WTC11 (cell line): ENCODE results near the gene LRRIQ4. TPM values are rescaled to one million over a fixed set of nuclear protein-coding genes. Genes with fewer than 3 reads are reported as not detected.

ENCODE experiments used
- ATAC-seq: fragments of 200-7000 bp; cut with Tn5 transposase; 2 replicates; pipeline ENCODE4 v1.10.0; 2021; ENCODE audit warnings: mild to moderate bottlenecking, moderate library complexity
- CTCF ChIA-PET: fragments of 300-600 bp; sonication (Branson Sonifier 250); formaldehyde crosslinking; loops from one replicate; lab custom pipeline; 2021; ENCODE audit warnings: antibody characterized with exemption; lab: Charles Lee
- POLR2A ChIA-PET: fragments of 350-600 bp; sonication (Branson Sonifier 250); formaldehyde crosslinking; loops from one replicate; lab custom pipeline; 2021; ENCODE audit warnings: antibody characterized with exemption; lab: Charles Lee
- DNase-seq: peaks from one replicate; pipeline ENCODE4 v3.0.0; 2021; ENCODE audit warnings: low spot score
- H3K27ac Mint-ChIP-seq: 2 replicates; pipeline ENCODE4 v1.8.0; 2021; ENCODE audit warnings: mixed read lengths
- H3K27me3 Mint-ChIP-seq: 2 replicates; pipeline ENCODE4 v1.8.0; 2021; ENCODE audit warnings: low read depth, mild to moderate bottlenecking, moderate library complexity, mixed read lengths
- H3K36me3 Mint-ChIP-seq: 2 replicates; pipeline ENCODE4 v1.8.0; 2021; ENCODE audit warnings: mixed read lengths
- H3K4me1 Mint-ChIP-seq: 2 replicates; pipeline ENCODE4 v1.8.0; 2022; ENCODE audit warnings: mixed read lengths
- H3K4me3 Mint-ChIP-seq: 2 replicates; pipeline ENCODE4 v1.8.0; 2021; ENCODE audit warnings: mild to moderate bottlenecking, moderate library complexity, mixed read lengths
- H3K9me3 Mint-ChIP-seq: 2 replicates; pipeline ENCODE4 v1.8.0; 2021; ENCODE audit warnings: mixed read lengths
- CTCF ChIP-seq: fragments of 200-600 bp; IDR thresholded peaks from 2 replicates; pipeline ENCODE4 v1.8.0; 2022; ENCODE audit warnings: antibody characterized with exemption
- GABPB1 ChIP-seq: sonication (generic); formaldehyde crosslinking; IDR thresholded peaks from 2 replicates; pipeline ENCODE4 v1.8.1; 2023; ENCODE audit warnings: mild to moderate bottlenecking, missing genetic modification reagents
- GRHL2 ChIP-seq: fragments of 250-450 bp; sonication (Bioruptor Pico); IDR thresholded peaks from 2 replicates; pipeline ENCODE4 v1.8.0; 2022; ENCODE audit warnings: mild to moderate bottlenecking, moderate library complexity; ENCODE audit not compliant: insufficient replicate concordance, severe bottlenecking
- GTF2I ChIP-seq: fragments of 250-450 bp; sonication (Bioruptor Pico); conservative IDR thresholded peaks from 2 replicates; pipeline ENCODE4 v1.4.0; 2021; ENCODE audit warnings: mild to moderate bottlenecking
- IRF2 ChIP-seq: sonication (generic); formaldehyde crosslinking; IDR thresholded peaks from 2 replicates; pipeline ENCODE4 v1.8.0; 2022; ENCODE audit warnings: low read depth, missing genetic modification reagents, borderline replicate concordance
- NR1H2 ChIP-seq: sonication (generic); formaldehyde crosslinking; IDR thresholded peaks from 2 replicates; pipeline ENCODE4 v1.9.0; 2021; ENCODE audit warnings: mild to moderate bottlenecking, moderate library complexity, missing genetic modification reagents
- NR2C2 ChIP-seq: sonication (generic); formaldehyde crosslinking; IDR thresholded peaks from 2 replicates; pipeline ENCODE4 v1.8.0; 2022; ENCODE audit warnings: mild to moderate bottlenecking, missing genetic modification reagents
- PRRX2 ChIP-seq: fragments of 250-450 bp; sonication (Bioruptor Pico); IDR thresholded peaks from 2 replicates; pipeline ENCODE4 v1.8.0; 2021; ENCODE audit warnings: mild to moderate bottlenecking
- SMAD3 ChIP-seq: sonication (generic); formaldehyde crosslinking; IDR thresholded peaks from 2 replicates; pipeline ENCODE4 v1.8.0; 2022; ENCODE audit warnings: missing genetic modification reagents, mild to moderate bottlenecking, borderline replicate concordance
- SMAD4 ChIP-seq: sonication (generic); formaldehyde crosslinking; IDR thresholded peaks from 2 replicates; pipeline ENCODE4 v1.8.0; 2022; ENCODE audit warnings: mild to moderate bottlenecking, missing genetic modification reagents
- SOX15 ChIP-seq: fragments of 250-450 bp; sonication (Bioruptor Pico); IDR thresholded peaks from 2 replicates; pipeline ENCODE4 v1.9.0; 2021; ENCODE audit warnings: mild to moderate bottlenecking
- USF1 ChIP-seq: sonication (generic); formaldehyde crosslinking; IDR thresholded peaks from 2 replicates; pipeline ENCODE4 v1.8.0; 2022; ENCODE audit warnings: mild to moderate bottlenecking, missing genetic modification reagents
- ZBTB43 ChIP-seq: sonication (generic); formaldehyde crosslinking; IDR thresholded peaks from 2 replicates; pipeline ENCODE4 v1.8.1; 2023; ENCODE audit warnings: mild to moderate bottlenecking, missing genetic modification reagents
- ZNF138 ChIP-seq: sonication (generic); formaldehyde crosslinking; conservative IDR thresholded peaks from 2 replicates; pipeline ENCODE4 v1.8.1; 2022; ENCODE audit warnings: mild to moderate bottlenecking, moderate library complexity, missing genetic modification reagents
- ZNF317 ChIP-seq: sonication (generic); formaldehyde crosslinking; IDR thresholded peaks from 2 replicates; pipeline ENCODE4 v1.8.1; 2023; ENCODE audit warnings: low read depth, mild to moderate bottlenecking, moderate library complexity, missing genetic modification reagents, borderline replicate concordance
- total RNA-seq: library from RNA; stranded (reverse); gene quantifications from 3 replicates; pipeline ENCODE4 v1.2.3, GENCODE V29; 2021
- TF ChIP-seq, protein P1 (sequence below): fragments of 250-450 bp; sonication (Bioruptor Pico); IDR thresholded peaks from 2 replicates; pipeline ENCODE4 v1.9.0; 2021; ENCODE audit warnings: mild to moderate bottlenecking
- TF ChIP-seq, protein P2 (sequence below): sonication (generic); formaldehyde crosslinking; IDR thresholded peaks from 2 replicates; pipeline ENCODE4 v1.8.1; 2023; ENCODE audit warnings: mild to moderate bottlenecking, moderate library complexity, missing genetic modification reagents
- TF ChIP-seq, protein P3 (sequence below): fragments of 250-450 bp; sonication (Bioruptor Pico); IDR thresholded peaks from 2 replicates; pipeline ENCODE4 v1.9.0; 2021; ENCODE audit warnings: mild to moderate bottlenecking
- TF ChIP-seq, protein P4 (sequence below): sonication (generic); formaldehyde crosslinking; conservative IDR thresholded peaks from 2 replicates; pipeline ENCODE4 v1.8.1; 2022; ENCODE audit warnings: mild to moderate bottlenecking, missing genetic modification reagents
- TF ChIP-seq, protein P5 (sequence below): fragments of 250-450 bp; sonication (Bioruptor Pico); conservative IDR thresholded peaks from 2 replicates; pipeline ENCODE4 v1.9.0; 2021; ENCODE audit warnings: mild to moderate bottlenecking
- TF ChIP-seq, protein P6 (sequence below): sonication (generic); formaldehyde crosslinking; IDR thresholded peaks from 2 replicates; pipeline ENCODE4 v1.8.1; 2022; ENCODE audit warnings: missing genetic modification reagents, borderline replicate concordance
- TF ChIP-seq, protein P7 (sequence below): sonication (generic); formaldehyde crosslinking; IDR thresholded peaks from 2 replicates; pipeline ENCODE4 v1.8.0; 2023; ENCODE audit warnings: missing genetic modification reagents

The LRRIQ4 gene
- total RNA-seq, 1 experiment from 2014 or later, result 0.09 TPM

- peak; percentile 2 for ATAC-seq
- Mint-ChIP-seq H3K36me3 (peaks cover 3% of the 10 kb centered on the region; the same call in 1 of the 2 replicates), H3K27me3 (no peaks in the 10 kb centered on the region), H3K9me3 (peaks cover 14% of the 10 kb centered on the region), H3K4me1 (peaks cover 9% of the 10 kb centered on the region), H3K4me3 (peak overlapping the region; percentile 91), H3K27ac (peak overlapping the region; percentile 96)
- no peak for DNase-seq
- CTCF ChIA-PET, result interaction anchor here (1.0 kb wide), 1 partner anchor 616 kb away, joined by 5 read pairs; no protein-coding TSS in a partner anchor
- POLR2A ChIA-PET, result interaction anchor here (1.6 kb wide), 1 partner anchor 8 kb away, joined by 5 read pairs; the partner anchor contains the start of gene MYNN
- TF ChIP-seq ZNF138 (0 out of 2 replicates have a peak, but pooled peaks have one; percentile 16), GRHL2 (CRISPR knock-in tag) (no peak), NR2C2 (CRISPR knock-in tag) (no peak), GTF2I (no peak), ZBTB43 (CRISPR knock-in tag) (0 out of 2 replicates have a peak, but pooled peaks have one; percentile 56), CTCF (no peak), PRRX2 (no peak), SMAD4 (CRISPR knock-in tag) (0 out of 2 replicates have a peak, but pooled peaks have one; percentile 47), SMAD3 (CRISPR knock-in tag) (no peak), IRF2 (CRISPR knock-in tag) (no peak), NR1H2 (CRISPR knock-in tag) (no peak), SOX15 (CRISPR knock-in tag) (no peak), GABPB1 (CRISPR knock-in tag) (0 out of 2 replicates have a peak, but pooled peaks have one; percentile 6), USF1 (no peak), ZNF317 (CRISPR knock-in tag) (0 out of 2 replicates have a peak, but pooled peaks have one; percentile 23)
- TF ChIP-seq, protein P1, sequence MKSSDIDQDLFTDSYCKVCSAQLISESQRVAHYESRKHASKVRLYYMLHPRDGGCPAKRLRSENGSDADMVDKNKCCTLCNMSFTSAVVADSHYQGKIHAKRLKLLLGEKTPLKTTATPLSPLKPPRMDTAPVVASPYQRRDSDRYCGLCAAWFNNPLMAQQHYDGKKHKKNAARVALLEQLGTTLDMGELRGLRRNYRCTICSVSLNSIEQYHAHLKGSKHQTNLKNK, result no peak
- TF ChIP-seq, protein P2, sequence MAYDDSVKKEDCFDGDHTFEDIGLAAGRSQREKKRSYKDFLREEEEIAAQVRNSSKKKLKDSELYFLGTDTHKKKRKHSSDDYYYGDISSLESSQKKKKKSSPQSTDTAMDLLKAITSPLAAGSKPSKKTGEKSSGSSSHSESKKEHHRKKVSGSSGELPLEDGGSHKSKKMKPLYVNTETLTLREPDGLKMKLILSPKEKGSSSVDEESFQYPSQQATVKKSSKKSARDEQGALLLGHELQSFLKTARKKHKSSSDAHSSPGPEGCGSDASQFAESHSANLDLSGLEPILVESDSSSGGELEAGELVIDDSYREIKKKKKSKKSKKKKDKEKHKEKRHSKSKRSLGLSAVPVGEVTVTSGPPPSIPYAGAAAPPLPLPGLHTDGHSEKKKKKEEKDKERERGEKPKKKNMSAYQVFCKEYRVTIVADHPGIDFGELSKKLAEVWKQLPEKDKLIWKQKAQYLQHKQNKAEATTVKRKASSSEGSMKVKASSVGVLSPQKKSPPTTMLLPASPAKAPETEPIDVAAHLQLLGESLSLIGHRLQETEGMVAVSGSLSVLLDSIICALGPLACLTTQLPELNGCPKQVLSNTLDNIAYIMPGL (CRISPR knock-in tag), result peak; percentile 88; the same call in 1 of the 2 replicates
- TF ChIP-seq, protein P3, sequence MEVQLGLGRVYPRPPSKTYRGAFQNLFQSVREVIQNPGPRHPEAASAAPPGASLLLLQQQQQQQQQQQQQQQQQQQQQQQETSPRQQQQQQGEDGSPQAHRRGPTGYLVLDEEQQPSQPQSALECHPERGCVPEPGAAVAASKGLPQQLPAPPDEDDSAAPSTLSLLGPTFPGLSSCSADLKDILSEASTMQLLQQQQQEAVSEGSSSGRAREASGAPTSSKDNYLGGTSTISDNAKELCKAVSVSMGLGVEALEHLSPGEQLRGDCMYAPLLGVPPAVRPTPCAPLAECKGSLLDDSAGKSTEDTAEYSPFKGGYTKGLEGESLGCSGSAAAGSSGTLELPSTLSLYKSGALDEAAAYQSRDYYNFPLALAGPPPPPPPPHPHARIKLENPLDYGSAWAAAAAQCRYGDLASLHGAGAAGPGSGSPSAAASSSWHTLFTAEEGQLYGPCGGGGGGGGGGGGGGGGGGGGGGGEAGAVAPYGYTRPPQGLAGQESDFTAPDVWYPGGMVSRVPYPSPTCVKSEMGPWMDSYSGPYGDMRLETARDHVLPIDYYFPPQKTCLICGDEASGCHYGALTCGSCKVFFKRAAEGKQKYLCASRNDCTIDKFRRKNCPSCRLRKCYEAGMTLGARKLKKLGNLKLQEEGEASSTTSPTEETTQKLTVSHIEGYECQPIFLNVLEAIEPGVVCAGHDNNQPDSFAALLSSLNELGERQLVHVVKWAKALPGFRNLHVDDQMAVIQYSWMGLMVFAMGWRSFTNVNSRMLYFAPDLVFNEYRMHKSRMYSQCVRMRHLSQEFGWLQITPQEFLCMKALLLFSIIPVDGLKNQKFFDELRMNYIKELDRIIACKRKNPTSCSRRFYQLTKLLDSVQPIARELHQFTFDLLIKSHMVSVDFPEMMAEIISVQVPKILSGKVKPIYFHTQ (CRISPR knock-in tag), result no peak
- TF ChIP-seq, protein P4, sequence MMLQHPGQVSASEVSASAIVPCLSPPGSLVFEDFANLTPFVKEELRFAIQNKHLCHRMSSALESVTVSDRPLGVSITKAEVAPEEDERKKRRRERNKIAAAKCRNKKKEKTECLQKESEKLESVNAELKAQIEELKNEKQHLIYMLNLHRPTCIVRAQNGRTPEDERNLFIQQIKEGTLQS, result no peak
- TF ChIP-seq, protein P5, sequence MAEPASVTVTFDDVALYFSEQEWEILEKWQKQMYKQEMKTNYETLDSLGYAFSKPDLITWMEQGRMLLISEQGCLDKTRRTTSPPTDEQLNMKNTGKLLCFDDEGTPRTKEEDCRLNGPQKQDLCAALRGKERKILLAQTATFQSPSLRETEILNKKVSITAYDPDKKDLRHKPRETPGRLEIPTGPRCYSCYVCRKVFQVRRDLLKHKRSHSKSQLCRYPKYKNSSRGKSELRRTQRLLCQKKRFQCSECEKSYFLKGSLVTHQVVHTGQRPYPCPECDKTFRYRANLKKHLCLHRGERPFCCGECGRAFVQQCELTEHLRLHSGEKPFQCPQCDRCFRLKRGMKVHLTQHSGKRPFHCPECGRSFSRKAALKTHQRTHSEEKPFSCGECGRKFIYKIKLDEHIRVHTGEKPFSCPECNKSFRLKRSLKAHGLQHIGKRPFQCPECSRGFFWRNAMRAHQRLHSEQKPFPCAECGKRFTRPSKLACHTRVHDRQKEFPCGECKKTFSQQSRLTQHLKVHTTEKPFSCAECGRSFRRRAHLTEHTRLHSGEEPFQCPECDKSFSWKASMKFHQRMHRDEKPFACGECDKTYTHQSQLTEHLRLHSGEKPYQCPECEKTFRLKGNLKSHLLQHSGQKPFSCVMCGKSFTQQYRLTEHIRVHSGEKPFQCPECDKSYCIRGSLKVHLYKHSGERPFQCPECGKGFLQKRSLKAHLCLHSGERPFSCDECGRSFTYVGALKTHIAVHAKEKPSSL (CRISPR knock-in tag), result no peak
- TF ChIP-seq, protein P6, sequence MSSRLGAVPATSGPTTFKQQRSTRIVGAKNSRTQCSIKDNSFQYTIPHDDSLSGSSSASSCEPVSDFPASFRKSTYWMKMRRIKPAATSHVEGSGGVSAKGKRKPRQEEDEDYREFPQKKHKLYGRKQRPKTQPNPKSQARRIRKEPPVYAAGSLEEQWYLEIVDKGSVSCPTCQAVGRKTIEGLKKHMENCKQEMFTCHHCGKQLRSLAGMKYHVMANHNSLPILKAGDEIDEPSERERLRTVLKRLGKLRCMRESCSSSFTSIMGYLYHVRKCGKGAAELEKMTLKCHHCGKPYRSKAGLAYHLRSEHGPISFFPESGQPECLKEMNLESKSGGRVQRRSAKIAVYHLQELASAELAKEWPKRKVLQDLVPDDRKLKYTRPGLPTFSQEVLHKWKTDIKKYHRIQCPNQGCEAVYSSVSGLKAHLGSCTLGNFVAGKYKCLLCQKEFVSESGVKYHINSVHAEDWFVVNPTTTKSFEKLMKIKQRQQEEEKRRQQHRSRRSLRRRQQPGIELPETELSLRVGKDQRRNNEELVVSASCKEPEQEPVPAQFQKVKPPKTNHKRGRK, result no peak
- TF ChIP-seq, protein P7, sequence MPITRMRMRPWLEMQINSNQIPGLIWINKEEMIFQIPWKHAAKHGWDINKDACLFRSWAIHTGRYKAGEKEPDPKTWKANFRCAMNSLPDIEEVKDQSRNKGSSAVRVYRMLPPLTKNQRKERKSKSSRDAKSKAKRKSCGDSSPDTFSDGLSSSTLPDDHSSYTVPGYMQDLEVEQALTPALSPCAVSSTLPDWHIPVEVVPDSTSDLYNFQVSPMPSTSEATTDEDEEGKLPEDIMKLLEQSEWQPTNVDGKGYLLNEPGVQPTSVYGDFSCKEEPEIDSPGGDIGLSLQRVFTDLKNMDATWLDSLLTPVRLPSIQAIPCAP (CRISPR knock-in tag), result no peak
These were observed 48.3 kb upstream of the LRRIQ4 start for GRCh38 chr3:169764312-169764881.
